GM23338 (cell line): ENCODE results near the gene SSH2. TPM values are rescaled to one million over a fixed set of nuclear protein-coding genes. Genes with fewer than 3 reads are reported as not detected.

ENCODE experiments used
- ATAC-seq: fragments of 200-7000 bp; cut with Tn5 transposase; 3 replicates; pipeline ENCODE4 v1.9.1; 2020
- DNase-seq: peaks from one replicate; pipeline ENCODE4 v3.0.0-alpha.2; 2015; ENCODE audit warnings: low spot score
- H2AFZ ChIP-seq: fragments of 200-600 bp; sonication (generic); 2 replicates; pipeline ENCODE4 v1.8.0; 2016; ENCODE audit warnings: antibody characterized with exemption, mild to moderate bottlenecking, moderate library complexity
- H3F3A ChIP-seq: fragments of 200-600 bp; sonication (generic); replicated peaks from 2 replicates; pipeline ENCODE4 v1.8.0; 2017; ENCODE audit warnings: antibody characterized with exemption, mixed run types, low read depth
- H3K27ac ChIP-seq: fragments of 200-600 bp; sonication (generic); 2 replicates; pipeline ENCODE4 v1.6.1; 2016; ENCODE audit warnings: low read depth
- H3K27me3 ChIP-seq: fragments of 200-600 bp; sonication (generic); 2 replicates; pipeline ENCODE4 v1.8.0; 2016; ENCODE audit warnings: mild to moderate bottlenecking, mixed run types, moderate library complexity; ENCODE audit not compliant: insufficient read depth
- H3K36me3 ChIP-seq: fragments of 200-600 bp; sonication (generic); 2 replicates; pipeline ENCODE4 v1.8.0; 2016; ENCODE audit warnings: mild to moderate bottlenecking; ENCODE audit not compliant: insufficient read depth
- H3K4me1 ChIP-seq: fragments of 200-600 bp; sonication (generic); 2 replicates; pipeline ENCODE4 v1.8.0; 2016; ENCODE audit warnings: mild to moderate bottlenecking, moderate library complexity; ENCODE audit not compliant: insufficient read depth
- H3K4me2 ChIP-seq: fragments of 200-600 bp; sonication (generic); 2 replicates; pipeline ENCODE4 v1.7.1; 2017; ENCODE audit warnings: mixed run types
- H3K4me3 ChIP-seq: fragments of 200-600 bp; sonication (generic); 2 replicates; pipeline ENCODE4 v1.6.1; 2016; ENCODE audit warnings: mixed run types
- H3K79me2 ChIP-seq: fragments of 200-600 bp; sonication (generic); replicated peaks from 2 replicates; pipeline ENCODE4 v1.8.0; 2017; ENCODE audit warnings: mild to moderate bottlenecking; ENCODE audit not compliant: insufficient read depth
- H3K9me2 ChIP-seq: fragments of 200-600 bp; sonication (generic); 2 replicates; pipeline ENCODE4 v1.8.0; 2017; ENCODE audit not compliant: insufficient read depth
- H4K20me1 ChIP-seq: fragments of 200-600 bp; sonication (generic); replicated peaks from 2 replicates; pipeline ENCODE4 v1.8.0; 2017; ENCODE audit warnings: mild to moderate bottlenecking; ENCODE audit not compliant: insufficient read depth
- H3K27ac Mint-ChIP-seq: 2 replicates; pipeline ENCODE4 v1.8.0; 2020; ENCODE audit warnings: inconsistent platforms, mild to moderate bottlenecking, moderate library complexity, mixed read lengths
- H3K27me3 Mint-ChIP-seq: 3 replicates; pipeline ENCODE4 v1.8.0; 2022; ENCODE audit warnings: low read depth, mild to moderate bottlenecking, moderate library complexity, mixed read lengths, inconsistent platforms; ENCODE audit not compliant: insufficient read depth, poor library complexity
- H3K36me3 Mint-ChIP-seq: 3 replicates; pipeline ENCODE4 v1.8.0; 2021; ENCODE audit warnings: low read depth, mild to moderate bottlenecking, inconsistent platforms, moderate library complexity, mixed read lengths
- H3K4me1 Mint-ChIP-seq: 3 replicates; pipeline ENCODE4 v1.8.0; 2020; ENCODE audit warnings: mild to moderate bottlenecking, inconsistent platforms, mixed read lengths
- H3K4me3 Mint-ChIP-seq: 3 replicates; pipeline ENCODE4 v1.8.0; 2021; ENCODE audit warnings: moderate library complexity, mild to moderate bottlenecking, inconsistent platforms, mixed read lengths
- H3K9me3 Mint-ChIP-seq: 3 replicates; pipeline ENCODE4 v1.8.0; 2020; ENCODE audit warnings: moderate library complexity, mild to moderate bottlenecking, inconsistent platforms, mixed read lengths
- CREB1 ChIP-seq: fragments of 250-450 bp; sonication (Bioruptor Pico); IDR thresholded peaks from 2 replicates; pipeline ENCODE4 v1.5.0; 2020; ENCODE audit warnings: low read depth, mild to moderate bottlenecking, moderate library complexity
- EZH2 ChIP-seq: fragments of 200-600 bp; sonication (generic); IDR thresholded peaks from one replicate; pipeline ENCODE4 v1.8.0; 2017; ENCODE audit warnings: antibody characterized with exemption, mild to moderate bottlenecking, low read depth; ENCODE audit not compliant: unreplicated experiment
- NANOG ChIP-seq: IDR thresholded peaks from 2 replicates; pipeline ENCODE4 v1.6.1; 2016; ENCODE audit warnings: antibody characterized with exemption, borderline replicate concordance
- POLR2AphosphoS5 ChIP-seq: IDR thresholded peaks from 2 replicates; pipeline ENCODE4 v1.6.1; 2016; ENCODE audit warnings: antibody characterized with exemption, low read depth
- REST ChIP-seq: IDR thresholded peaks from one replicate; pipeline ENCODE4 v1.6.1; 2018; ENCODE audit warnings: antibody characterized with exemption; ENCODE audit not compliant: unreplicated experiment
- STAT1 ChIP-seq: IDR thresholded peaks from one replicate; pipeline ENCODE4 v1.6.1; 2016; ENCODE audit warnings: antibody characterized with exemption; ENCODE audit not compliant: unreplicated experiment
- ZNF114 ChIP-seq: fragments of 250-450 bp; sonication (Bioruptor Pico); IDR thresholded peaks from 2 replicates; pipeline ENCODE4 v1.5.0; 2020; ENCODE audit warnings: mild to moderate bottlenecking, moderate library complexity
- ZNF331 ChIP-seq: fragments of 250-450 bp; sonication (Bioruptor Pico); IDR thresholded peaks from 2 replicates; pipeline ENCODE4 v1.5.0; 2020; ENCODE audit warnings: low read depth, mild to moderate bottlenecking, moderate library complexity
- polyA plus RNA-seq: library from polyadenylated mRNA; unstranded; fragments of >200 nt; fragmentation: Nextera tagmentation; extraction: Ambion mirVana; gene quantifications from 2 replicates; pipeline ENCODE4 v1.2.1, GENCODE V29; 2016
- total RNA-seq: library from RNA; depleted of rRNA; stranded (reverse); fragments of >200 nt; shearing (Covaris generic); gene quantifications from 2 replicates; pipeline ENCODE4 v1.2.3, GENCODE V29; 2014
- TF ChIP-seq, protein P1 (sequence below), 2 experiments: fragments of 200-600 bp in 1 of 2; sonication (generic) in 1 of 2; conservative IDR thresholded peaks; 2 replicates each; pipeline versions ENCODE4 v1.5.1 to v1.6.1; 2016 to 2017; ENCODE audit warnings: antibody characterized with exemption in 2 of 2, low read depth in 2 of 2, mild to moderate bottlenecking in 2 of 2, moderate library complexity in 1 of 2
- TF ChIP-seq, protein P2 (sequence below): IDR thresholded peaks from 2 replicates; pipeline ENCODE4 v1.6.1; 2016; ENCODE audit warnings: antibody characterized with exemption

The SSH2 gene
- total and polyA plus RNA-seq, 2 experiments from 2014 or later, result 9.9 to 12.1 TPM

DNA sequence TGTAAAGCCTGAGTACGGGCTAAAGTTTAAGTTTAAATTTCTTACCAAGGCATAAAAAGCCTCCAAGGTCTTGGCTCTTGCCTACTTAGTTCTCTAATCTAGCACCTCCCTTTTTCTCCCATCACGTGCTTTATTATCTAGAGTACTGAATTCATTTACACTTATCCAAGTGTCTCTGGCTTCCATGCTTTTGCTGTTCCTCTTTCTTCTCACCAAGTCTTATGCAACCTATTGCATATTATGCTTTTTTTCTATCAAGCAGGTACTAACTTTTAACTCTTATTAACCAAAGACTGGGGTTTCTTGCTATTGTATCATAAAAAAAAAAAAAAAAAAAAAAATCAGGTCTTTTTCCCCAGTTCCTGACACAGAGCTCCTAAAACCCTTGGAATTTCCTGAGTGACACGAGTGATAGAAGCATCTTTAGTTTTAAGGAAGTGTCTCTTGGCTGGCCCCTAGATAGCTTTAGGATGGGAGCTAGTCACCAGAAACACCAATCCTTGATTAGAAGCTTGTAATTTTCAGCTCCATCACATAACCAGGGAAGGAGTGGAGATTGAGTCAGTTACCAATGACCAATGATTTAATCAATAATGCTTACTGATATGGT lies 44.9 kb downstream of the SSH2 start:
- no peak overlapping the region for H3K27ac ChIP-seq
- no peaks in the 10 kb centered on the region for H3K4me1 ChIP-seq
- no peaks in the 10 kb centered on the region; the same call in 1 of the 2 replicates for H4K20me1 ChIP-seq
- H3K4me2 ChIP-seq, result no peak overlapping the region
- H3K4me3 ChIP-seq, result no peak overlapping the region
- H3K27ac Mint-ChIP-seq, result no peak overlapping the region; the same call in 1 of the 2 replicates
- H3K27me3 ChIP-seq, result no peaks in the 10 kb centered on the region
- no peak overlapping the region for H3K4me3 Mint-ChIP-seq
- no peak overlapping the region for H2AFZ ChIP-seq
- TF ChIP-seq EZH2 (no peak), ZNF331 (no peak), REST (no peak), STAT1 (no peak), NANOG (no peak)
- TF ChIP-seq, protein P1, sequence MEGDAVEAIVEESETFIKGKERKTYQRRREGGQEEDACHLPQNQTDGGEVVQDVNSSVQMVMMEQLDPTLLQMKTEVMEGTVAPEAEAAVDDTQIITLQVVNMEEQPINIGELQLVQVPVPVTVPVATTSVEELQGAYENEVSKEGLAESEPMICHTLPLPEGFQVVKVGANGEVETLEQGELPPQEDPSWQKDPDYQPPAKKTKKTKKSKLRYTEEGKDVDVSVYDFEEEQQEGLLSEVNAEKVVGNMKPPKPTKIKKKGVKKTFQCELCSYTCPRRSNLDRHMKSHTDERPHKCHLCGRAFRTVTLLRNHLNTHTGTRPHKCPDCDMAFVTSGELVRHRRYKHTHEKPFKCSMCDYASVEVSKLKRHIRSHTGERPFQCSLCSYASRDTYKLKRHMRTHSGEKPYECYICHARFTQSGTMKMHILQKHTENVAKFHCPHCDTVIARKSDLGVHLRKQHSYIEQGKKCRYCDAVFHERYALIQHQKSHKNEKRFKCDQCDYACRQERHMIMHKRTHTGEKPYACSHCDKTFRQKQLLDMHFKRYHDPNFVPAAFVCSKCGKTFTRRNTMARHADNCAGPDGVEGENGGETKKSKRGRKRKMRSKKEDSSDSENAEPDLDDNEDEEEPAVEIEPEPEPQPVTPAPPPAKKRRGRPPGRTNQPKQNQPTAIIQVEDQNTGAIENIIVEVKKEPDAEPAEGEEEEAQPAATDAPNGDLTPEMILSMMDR (conservative IDR thresholded peaks at IDR 0.05; ENCODE audit: low read depth in 2 of 2), result no peak
- H3K36me3 ChIP-seq, result no peaks in the 10 kb centered on the region
- H3K4me1 Mint-ChIP-seq, result 0 out of 3 replicates have a peak, but pooled peaks cover 2% of the 10 kb centered on the region
- no peaks in the 10 kb centered on the region for H3K36me3 Mint-ChIP-seq
- no peaks in the 10 kb centered on the region for H3K9me2 ChIP-seq
- H3K79me2 ChIP-seq, result no peaks in the 10 kb centered on the region
- no peaks in the 10 kb centered on the region for H3K27me3 Mint-ChIP-seq
- no peak for ATAC-seq
- no peaks in the 10 kb centered on the region for H3K9me3 Mint-ChIP-seq
- no peaks in the 10 kb centered on the region for H3F3A ChIP-seq
- DNase-seq, result no peak

DNA sequence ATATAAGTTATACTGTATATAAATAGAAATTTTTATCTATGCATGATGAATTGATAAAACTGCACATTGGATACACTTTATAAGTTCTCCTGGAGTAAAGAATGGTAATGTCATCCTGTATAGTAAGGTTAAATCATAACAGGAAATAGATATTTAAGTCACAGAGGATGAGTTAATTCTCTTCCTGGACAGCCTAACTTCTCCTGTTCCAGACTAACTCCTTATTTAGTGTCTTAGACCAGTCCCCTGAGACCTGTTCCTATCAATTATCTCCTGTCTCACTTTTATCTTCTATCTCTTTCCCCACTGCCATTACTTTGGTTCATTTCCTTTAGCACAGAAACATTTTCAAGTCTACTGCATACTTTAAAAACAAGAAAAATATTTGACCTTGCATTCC lies 46.5 kb downstream of the SSH2 start:
- no peak overlapping the region for H3K27ac ChIP-seq
- H3K4me1 Mint-ChIP-seq, result peaks cover 7% of the 10 kb centered on the region; the same call in 2 of the 3 replicates

More for the DNA sequence above, 46.5 kb downstream of the SSH2 start:
- TF ChIP-seq, protein P2, sequence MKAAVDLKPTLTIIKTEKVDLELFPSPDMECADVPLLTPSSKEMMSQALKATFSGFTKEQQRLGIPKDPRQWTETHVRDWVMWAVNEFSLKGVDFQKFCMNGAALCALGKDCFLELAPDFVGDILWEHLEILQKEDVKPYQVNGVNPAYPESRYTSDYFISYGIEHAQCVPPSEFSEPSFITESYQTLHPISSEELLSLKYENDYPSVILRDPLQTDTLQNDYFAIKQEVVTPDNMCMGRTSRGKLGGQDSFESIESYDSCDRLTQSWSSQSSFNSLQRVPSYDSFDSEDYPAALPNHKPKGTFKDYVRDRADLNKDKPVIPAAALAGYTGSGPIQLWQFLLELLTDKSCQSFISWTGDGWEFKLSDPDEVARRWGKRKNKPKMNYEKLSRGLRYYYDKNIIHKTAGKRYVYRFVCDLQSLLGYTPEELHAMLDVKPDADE, result no peak
- TF ChIP-seq, protein P1 (conservative IDR thresholded peaks at IDR 0.05; ENCODE audit: low read depth in 2 of 2), result no peak
- TF ChIP-seq ZNF114, result no peak
- TF ChIP-seq POLR2AphosphoS5, result no peak
- TF ChIP-seq NANOG, result no peak
- TF ChIP-seq CREB1, result no peak
- ATAC-seq (no peak), DNase-seq (no peak)
- Mint-ChIP-seq H3K9me3 (no peaks in the 10 kb centered on the region), H3K4me3 (no peak overlapping the region), H3K36me3 (no peaks in the 10 kb centered on the region), H3K27ac (no peak overlapping the region), H3K27me3 (no peaks in the 10 kb centered on the region)
- Histone ChIP-seq H3K4me2 (no peak overlapping the region), H4K20me1 (no peaks in the 10 kb centered on the region; the same call in 1 of the 2 replicates), H3K79me2 (no peaks in the 10 kb centered on the region), H3K9me2 (no peaks in the 10 kb centered on the region), H3K36me3 (no peaks in the 10 kb centered on the region), H3F3A (no peaks in the 10 kb centered on the region), H3K4me1 (no peaks in the 10 kb centered on the region), H3K27me3 (no peaks in the 10 kb centered on the region), H3K4me3 (no peak overlapping the region), H2AFZ (no peak overlapping the region)
